ENCODE measurements around the gene CPLX1. TPM values are rescaled to one million over a fixed set of nuclear protein-coding genes. Genes with fewer than 3 reads are reported as not detected.
"Not testable (repeated sequence)": the region's sequence is repeated elsewhere in the genome, so short reads cannot be mapped to it uniquely, and the experiment has no call there.

Gene CPLX1
- total and polyA plus RNA-seq, 3 donors from 2014 or later: 4.4 to 8.2 (median 5.5) TPM

DNA sequence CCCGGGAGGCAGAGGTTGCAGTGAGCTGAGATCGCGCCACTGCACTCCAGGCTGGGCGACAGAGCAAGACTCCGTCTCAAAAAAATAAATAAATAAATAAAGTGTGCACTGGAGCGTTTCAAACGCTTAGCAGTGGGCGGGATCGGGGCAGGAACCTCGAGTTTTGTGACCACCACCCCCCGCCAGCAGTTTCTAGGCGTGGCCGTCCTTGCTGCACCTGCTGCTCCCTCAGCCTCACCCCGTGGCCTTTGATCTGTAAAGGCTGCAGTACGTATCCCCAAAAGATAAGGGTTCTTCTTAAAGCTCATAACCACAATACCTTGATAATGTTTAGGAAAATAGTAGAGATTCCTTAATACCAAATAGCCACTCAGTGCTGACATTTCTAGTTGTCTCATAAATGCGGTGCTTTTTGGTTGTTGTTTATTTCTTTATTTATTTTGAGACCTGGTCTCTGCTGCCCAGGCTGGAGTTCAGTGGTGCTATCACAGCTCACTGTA lies 87.1 kb downstream of the CPLX1 start:
- Histone ChIP-seq H3K36me3 (ENCODE audit: low read depth, missing control alignments) (no peaks in the 10 kb centered on the region), H3K4me3 (no peak overlapping the region), H3K4me1 (no peaks in the 10 kb centered on the region), H3K27ac (no peak overlapping the region), H3K9me3 (no peaks in the 10 kb centered on the region), H3K27me3 (no peaks in the 10 kb centered on the region)
- 89 to 91% methylated on average over 16 of the region's 16 CpGs for WGBS, 2 donors
- intact Hi-C loops (cut with DNase I; ENCODE audit: low total_unique reads): no loop called here
- DNase-seq: no peak
- no peak for TF ChIP-seq POLR2A (IDR thresholded peaks at IDR 0.05)
- TF ChIP-seq, protein P1, sequence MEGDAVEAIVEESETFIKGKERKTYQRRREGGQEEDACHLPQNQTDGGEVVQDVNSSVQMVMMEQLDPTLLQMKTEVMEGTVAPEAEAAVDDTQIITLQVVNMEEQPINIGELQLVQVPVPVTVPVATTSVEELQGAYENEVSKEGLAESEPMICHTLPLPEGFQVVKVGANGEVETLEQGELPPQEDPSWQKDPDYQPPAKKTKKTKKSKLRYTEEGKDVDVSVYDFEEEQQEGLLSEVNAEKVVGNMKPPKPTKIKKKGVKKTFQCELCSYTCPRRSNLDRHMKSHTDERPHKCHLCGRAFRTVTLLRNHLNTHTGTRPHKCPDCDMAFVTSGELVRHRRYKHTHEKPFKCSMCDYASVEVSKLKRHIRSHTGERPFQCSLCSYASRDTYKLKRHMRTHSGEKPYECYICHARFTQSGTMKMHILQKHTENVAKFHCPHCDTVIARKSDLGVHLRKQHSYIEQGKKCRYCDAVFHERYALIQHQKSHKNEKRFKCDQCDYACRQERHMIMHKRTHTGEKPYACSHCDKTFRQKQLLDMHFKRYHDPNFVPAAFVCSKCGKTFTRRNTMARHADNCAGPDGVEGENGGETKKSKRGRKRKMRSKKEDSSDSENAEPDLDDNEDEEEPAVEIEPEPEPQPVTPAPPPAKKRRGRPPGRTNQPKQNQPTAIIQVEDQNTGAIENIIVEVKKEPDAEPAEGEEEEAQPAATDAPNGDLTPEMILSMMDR (IDR thresholded peaks at IDR 0.05): no peak

DNA sequence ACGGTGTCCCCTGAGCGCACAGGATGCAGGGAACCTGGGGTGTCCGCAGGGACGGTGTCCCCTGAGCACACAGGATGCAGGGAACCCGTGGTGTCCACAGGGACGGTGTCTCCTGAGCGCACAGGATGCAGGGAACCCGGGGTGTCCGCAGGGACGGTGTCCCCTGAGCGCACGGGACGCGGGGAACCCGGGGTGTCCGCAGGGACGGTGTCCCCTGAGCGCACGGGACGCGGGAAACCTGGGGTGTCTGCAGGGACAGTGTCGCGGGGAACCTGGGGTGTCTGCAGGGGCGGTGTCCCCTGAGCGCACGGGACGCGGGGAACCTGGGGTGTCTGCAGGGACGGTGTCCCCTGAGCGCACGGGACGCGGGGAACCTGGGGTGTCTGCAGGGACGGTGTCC lies 89.4 kb downstream of the CPLX1 start:
- 93 to 94% methylated on average over 13 to 29 of the region's 34 CpGs for WGBS, 2 donors
- intact Hi-C loops (cut with DNase I; ENCODE audit: low total_unique reads); H3K4me1 ChIP-seq; H3K9me3 ChIP-seq; H3K27ac ChIP-seq; H3K36me3 ChIP-seq (ENCODE audit: low read depth, missing control alignments); DNase-seq; H3K27me3 ChIP-seq; H3K4me3 ChIP-seq: not testable (repeated sequence)

DNA sequence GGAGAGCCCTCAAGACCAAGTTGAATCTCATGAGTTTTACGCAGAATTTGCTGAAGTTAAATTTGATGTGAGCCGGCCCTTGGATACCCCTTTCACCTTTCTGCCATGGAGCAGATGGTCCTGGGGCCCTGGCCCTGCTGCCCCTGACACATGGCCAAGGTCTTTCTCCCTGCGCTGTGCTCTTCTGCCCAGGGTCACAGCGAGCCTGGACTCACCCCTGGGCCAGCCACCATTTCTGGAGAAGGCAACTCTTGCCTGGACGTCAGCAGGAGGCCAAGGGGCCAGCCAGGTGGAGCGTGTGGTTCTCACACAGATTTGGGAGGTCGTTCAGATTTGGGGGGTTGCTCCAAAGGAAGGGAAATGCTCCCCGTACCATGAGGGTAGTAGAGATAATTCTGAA lies 90.3 kb downstream of the CPLX1 start:
- intact Hi-C loops (cut with DNase I; ENCODE audit: low total_unique reads): no loop called here
- TF ChIP-seq POLR2A (IDR thresholded peaks at IDR 0.05): no peak
- TF ChIP-seq, protein P1 (IDR thresholded peaks at IDR 0.05): no peak
- WGBS, 2 donors: 91 to 93% methylated on average over 8 of the region's 8 CpGs
- H3K27ac ChIP-seq: no peak overlapping the region
- no peaks in the 10 kb centered on the region for H3K9me3 ChIP-seq
- H3K4me1 ChIP-seq: no peaks in the 10 kb centered on the region
- no peaks in the 10 kb centered on the region for H3K36me3 ChIP-seq (ENCODE audit: low read depth, missing control alignments)
- no peaks in the 10 kb centered on the region for H3K27me3 ChIP-seq
- no peak overlapping the region for H3K4me3 ChIP-seq
- DNase-seq: no peak

Other genes starting within 250 kb of the CPLX1 start
- 1 to 10 TPM; 1.7 TPM for gene TMEM271, start 249.8 kb downstream of the CPLX1 start, total RNA-seq
- 0.37 TPM for gene TMEM271, start 249.8 kb downstream of the CPLX1 start, polyA plus RNA-seq (ENCODE audit: insufficient read depth, low read depth, low replicate concordance)
- gene PDE6B, start 200.6 kb downstream of the CPLX1 start, total RNA-seq: 10 to 100 TPM in 1 of 2 donors, 1 to 10 TPM in 1; 5.9 to 11.4 TPM
- 5.9 TPM for gene PDE6B, start 200.6 kb downstream of the CPLX1 start, polyA plus RNA-seq (ENCODE audit: insufficient read depth, low read depth, low replicate concordance)
- 100 to 1,000 TPM; 123 to 139 TPM for gene ATP5ME, start 151.9 kb downstream of the CPLX1 start, total RNA-seq
- 299 TPM for gene ATP5ME, start 151.9 kb downstream of the CPLX1 start, polyA plus RNA-seq (ENCODE audit: insufficient read depth, low read depth, low replicate concordance)
- 10 to 100 TPM; 34.2 to 45.0 TPM for gene MYL5, start 151.6 kb downstream of the CPLX1 start, total RNA-seq
- gene MYL5, start 151.6 kb downstream of the CPLX1 start, polyA plus RNA-seq (ENCODE audit: insufficient read depth, low read depth, low replicate concordance): 33.9 TPM
- 10 to 100 TPM in 1 of 2 donors, 1 to 10 TPM in 1; 7.3 to 10.1 TPM for gene SLC49A3, start 137.0 kb downstream of the CPLX1 start, total RNA-seq
- 23.5 TPM for gene SLC49A3, start 137.0 kb downstream of the CPLX1 start, polyA plus RNA-seq (ENCODE audit: insufficient read depth, low read depth, low replicate concordance)
- 10 to 100 TPM; 84.2 to 84.8 TPM for gene PCGF3, start 120.3 kb downstream of the CPLX1 start, total RNA-seq
- gene PCGF3, start 120.3 kb downstream of the CPLX1 start, polyA plus RNA-seq (ENCODE audit: insufficient read depth, low read depth, low replicate concordance): 37.3 TPM
- 100 to 1,000 TPM; 226 to 229 TPM for gene GAK, start 106.2 kb upstream of the CPLX1 start, total RNA-seq
- gene GAK, start 106.2 kb upstream of the CPLX1 start, polyA plus RNA-seq (ENCODE audit: insufficient read depth, low read depth, low replicate concordance): 130 TPM
- gene TMEM175, start 106.3 kb upstream of the CPLX1 start, total RNA-seq: 10 to 100 TPM; 69.2 to 88.2 TPM
- 50.5 TPM for gene TMEM175, start 106.3 kb upstream of the CPLX1 start, polyA plus RNA-seq (ENCODE audit: insufficient read depth, low read depth, low replicate concordance)
- gene DGKQ, start 147.4 kb upstream of the CPLX1 start, total RNA-seq: 10 to 100 TPM; 20.7 to 22.7 TPM
- gene DGKQ, start 147.4 kb upstream of the CPLX1 start, polyA plus RNA-seq (ENCODE audit: insufficient read depth, low read depth, low replicate concordance): 10.8 TPM
- gene IDUA, start 160.9 kb upstream of the CPLX1 start, total RNA-seq: 10 to 100 TPM; 35.7 to 39.4 TPM
- 8.9 TPM for gene IDUA, start 160.9 kb upstream of the CPLX1 start, polyA plus RNA-seq (ENCODE audit: insufficient read depth, low read depth, low replicate concordance)
- 1 to 10 TPM in 1 of 2 donors, under 1 TPM in 1; 0.99 to 2.0 TPM for gene SLC26A1, start 167.3 kb upstream of the CPLX1 start, total RNA-seq
- gene SLC26A1, start 167.3 kb upstream of the CPLX1 start, polyA plus RNA-seq (ENCODE audit: insufficient read depth, low read depth, low replicate concordance): 0.51 TPM
- gene FGFRL1, start 185.5 kb upstream of the CPLX1 start, total RNA-seq: 10 to 100 TPM; 13.7 to 25.6 TPM
- gene FGFRL1, start 185.5 kb upstream of the CPLX1 start, polyA plus RNA-seq (ENCODE audit: insufficient read depth, low read depth, low replicate concordance): 14.4 TPM

Data from testis (tissue), 3 donors.